Activated naive CD4-positive, alpha-beta T cell treated with Interleukin-2 at 50 U/mL for 16 hours (primary cell): Measurements from ENCODE around the gene ABCB11.
A peak's percentile ranks its signal among the peaks of the same experiment; 100 is the strongest.
"Not testable (repeated sequence)": the region's sequence is repeated elsewhere in the genome, so short reads cannot be mapped to it uniquely, and the experiment has no call there.

Experiments used
- DNase-seq: peaks from one replicate; pipeline ENCODE4 v3.0.0-alpha.2; 2020

The ABCB11 gene

GRCh38 chr2:168926621-168927386 lies 104.3 kb downstream of the ABCB11 start:
- DNase-seq: no peak

- no peak for DNase-seq
Observed at GRCh38 chr2:168920504-168921157, 110.5 kb downstream of the ABCB11 start.

GRCh38 chr2:168916331-168916675 lies 114.8 kb downstream of the ABCB11 start:
- no peak for DNase-seq

GRCh38 chr2:168915441-168916330 lies 115.4 kb downstream of the ABCB11 start:
- DNase-seq: no peak

- no peak for DNase-seq
Observed at GRCh38 chr2:168913495-168913894, 117.6 kb downstream of the ABCB11 start.

- DNase-seq: no peak
Observed at GRCh38 chr2:168912901-168913369, 118.2 kb downstream of the ABCB11 start.

- DNase-seq: no peak
Observed at GRCh38 chr2:168912466-168912865, 118.7 kb downstream of the ABCB11 start.

- DNase-seq: no peak
Observed at GRCh38 chr2:168910330-168910729, 120.8 kb downstream of the ABCB11 start.

GRCh38 chr2:168907940-168908662 lies 123.0 kb downstream of the ABCB11 start:
- no peak for DNase-seq

GRCh38 chr2:168904358-168904757 lies 126.8 kb downstream of the ABCB11 start:
- DNase-seq: no peak

- DNase-seq: no peak
Observed at GRCh38 chr2:168903888-168904287, 127.2 kb downstream of the ABCB11 start.

GRCh38 chr2:168901003-168901402 lies 130.1 kb downstream of the ABCB11 start, which contains the start of gene G6PC2:
Gene G6PC2, plus strand, starts transcription at chr2:168901291. Its CDS starts 41 bp downstream, at chr2:168901332.
- DNase-seq: no peak

- no peak for DNase-seq
Observed at GRCh38 chr2:168897449-168897848, 133.7 kb downstream of the ABCB11 start.

- DNase-seq: no peak
Observed at GRCh38 chr2:168896783-168897182, 134.3 kb downstream of the ABCB11 start.

- no peak for DNase-seq
Observed at GRCh38 chr2:168895771-168896170, 135.4 kb downstream of the ABCB11 start.

GRCh38 chr2:168894720-168895119 lies 136.4 kb downstream of the ABCB11 start:
- DNase-seq: no peak

GRCh38 chr2:168894101-168894500 lies 137.0 kb downstream of the ABCB11 start:
- no peak for DNase-seq

- DNase-seq: no peak
Observed at GRCh38 chr2:168892327-168892726, 138.8 kb downstream of the ABCB11 start.

- DNase-seq: peak; percentile 87
Observed at GRCh38 chr2:168890006-168890782, 140.9 kb downstream of the ABCB11 start, which contains the start of gene SPC25. Gene SPC25, minus strand, starts transcription at chr2:168890430. Its CDS starts 911 bp downstream, at chr2:168889519.

- no peak for DNase-seq
Observed at GRCh38 chr2:168889635-168890005, 141.5 kb downstream of the ABCB11 start.

GRCh38 chr2:168884975-168885374 lies 146.1 kb downstream of the ABCB11 start:
- DNase-seq: no peak

GRCh38 chr2:168882163-168882562 lies 149.0 kb downstream of the ABCB11 start:
- not testable (repeated sequence) for DNase-seq
